Middle frontal gyrus (tissue), 1 donor: Measurements from ENCODE around the gene WASF2.
"Not testable (repeated sequence)": the region's sequence is repeated elsewhere in the genome, so short reads cannot be mapped to it uniquely, and the experiment has no call there.

Experiments
- DNase-seq: peaks from one replicate; pipeline ENCODE4 v3.0.0-alpha.2; 2015; ENCODE audit warnings: low spot score; ENCODE audit errors: extremely low spot score

Gene WASF2

DNA sequence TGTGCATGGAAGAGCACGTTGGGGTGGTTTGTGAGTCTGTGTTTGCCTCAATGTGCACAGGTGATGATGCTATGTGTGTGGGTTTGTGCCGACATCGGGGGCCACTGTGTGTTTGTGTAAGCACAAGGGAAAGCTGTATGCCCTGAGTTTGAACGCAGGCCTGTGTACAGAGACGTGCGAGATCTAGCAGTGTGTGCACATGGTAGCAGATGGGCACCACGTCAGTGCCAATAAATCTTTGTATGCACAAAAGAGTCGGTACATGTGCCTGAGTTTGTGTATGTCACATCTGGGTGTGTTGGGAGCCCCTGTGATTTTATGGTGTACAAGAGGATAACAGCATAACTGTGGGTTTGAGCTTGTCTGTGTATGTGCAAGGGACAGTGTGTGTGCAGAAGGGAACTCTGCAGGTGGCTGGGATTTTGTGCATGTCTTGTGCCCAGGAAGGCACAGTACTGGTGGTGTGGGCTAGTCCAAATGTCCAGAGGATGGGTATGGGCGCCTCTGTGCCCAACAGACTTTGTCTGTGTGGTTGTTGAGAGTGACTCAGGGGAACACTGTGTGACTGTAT lies 32.0 kb upstream of the WASF2 start:
- DNase-seq: no peak

DNA sequence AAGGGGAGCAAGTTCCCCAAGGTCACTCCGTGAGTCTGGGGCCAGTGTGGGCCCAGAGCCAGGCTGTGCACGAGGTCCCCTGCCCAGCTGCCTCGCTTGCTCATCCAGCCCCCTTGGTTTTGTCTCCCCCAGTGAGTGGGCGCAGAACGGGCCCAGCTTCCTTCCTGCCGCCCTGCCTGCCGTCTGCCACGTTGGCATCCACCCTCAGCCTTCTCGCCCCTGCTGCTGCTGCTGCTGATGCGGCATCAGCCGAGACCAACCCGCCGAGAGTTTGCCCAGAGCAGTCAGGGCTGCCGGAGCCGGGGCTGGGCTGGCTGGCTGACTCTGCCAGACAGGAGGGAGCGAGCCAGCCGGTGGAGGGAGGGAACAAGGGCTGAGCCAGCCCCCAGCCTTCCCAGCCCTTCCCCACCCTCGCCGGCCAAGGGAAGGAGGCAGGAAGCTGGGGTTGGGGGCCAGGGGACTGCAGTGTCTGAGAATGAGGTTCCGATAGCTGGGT lies 31.4 kb upstream of the WASF2 start:
- peak; percentile 47 for DNase-seq

DNA sequence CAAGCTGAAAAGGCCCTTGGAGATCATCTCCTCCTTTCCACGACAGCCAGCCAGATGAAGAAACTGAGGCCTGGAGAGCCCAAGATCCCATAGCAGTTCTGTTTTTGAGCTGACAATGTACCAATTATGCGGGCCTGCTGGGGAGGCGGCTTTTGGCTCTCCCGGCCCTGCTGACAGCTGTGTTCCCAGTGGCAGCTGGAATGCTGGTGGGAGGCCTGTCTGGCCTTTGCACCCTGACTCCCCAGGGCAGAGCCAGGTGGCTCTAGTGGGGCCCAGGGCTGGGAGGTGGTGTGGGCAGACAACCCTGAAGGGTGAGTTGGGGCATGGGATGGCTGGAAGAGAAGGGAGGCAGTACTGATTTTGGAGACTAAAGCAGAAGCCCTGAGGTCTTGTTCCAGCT lies 30.7 kb upstream of the WASF2 start:
- DNase-seq: no peak

DNA sequence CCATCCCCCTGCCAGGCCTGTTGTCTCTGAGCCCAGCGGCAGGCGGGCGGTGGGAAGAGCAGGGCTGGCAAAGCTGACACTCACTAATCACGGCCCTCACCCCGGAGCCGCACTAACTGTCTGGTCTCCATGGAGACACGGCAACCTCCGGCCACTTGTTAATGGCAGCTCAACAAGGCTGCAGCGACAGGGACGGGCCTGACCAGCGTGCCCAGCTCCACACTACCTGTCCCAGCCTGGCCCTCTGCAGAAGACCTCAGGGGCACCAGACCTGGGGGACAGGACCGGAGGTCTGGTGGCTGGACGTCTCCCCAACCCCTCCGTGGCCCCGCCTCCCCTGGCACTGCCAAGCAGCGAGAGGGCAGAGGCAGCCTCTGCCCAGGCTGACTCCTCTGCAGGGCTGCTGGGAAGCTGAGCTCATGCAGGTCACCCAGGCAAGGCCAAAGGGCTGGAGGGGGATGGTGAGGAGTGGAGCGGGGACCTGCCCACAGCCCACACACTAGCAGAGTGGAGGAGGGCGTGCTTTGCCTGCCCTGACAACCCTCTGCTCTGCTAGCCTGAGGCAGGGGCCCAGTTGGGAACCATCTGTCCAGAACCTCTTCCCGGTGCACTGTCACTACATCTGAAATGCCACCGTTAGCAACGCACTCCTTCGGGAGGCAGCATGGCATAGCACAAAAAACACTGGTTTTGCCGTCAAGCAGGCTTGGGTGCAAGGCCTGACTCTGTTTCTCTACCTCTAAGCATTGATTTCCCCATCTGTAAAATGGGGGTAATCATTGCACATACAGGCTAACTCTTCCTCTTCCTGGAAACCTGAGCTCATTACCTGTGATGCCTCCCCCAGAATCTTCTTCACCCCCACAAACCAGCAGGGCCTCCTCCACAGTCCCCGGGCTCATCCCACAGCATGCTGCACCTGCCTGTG lies 29.6 kb upstream of the WASF2 start:
- DNase-seq: no peak

DNA sequence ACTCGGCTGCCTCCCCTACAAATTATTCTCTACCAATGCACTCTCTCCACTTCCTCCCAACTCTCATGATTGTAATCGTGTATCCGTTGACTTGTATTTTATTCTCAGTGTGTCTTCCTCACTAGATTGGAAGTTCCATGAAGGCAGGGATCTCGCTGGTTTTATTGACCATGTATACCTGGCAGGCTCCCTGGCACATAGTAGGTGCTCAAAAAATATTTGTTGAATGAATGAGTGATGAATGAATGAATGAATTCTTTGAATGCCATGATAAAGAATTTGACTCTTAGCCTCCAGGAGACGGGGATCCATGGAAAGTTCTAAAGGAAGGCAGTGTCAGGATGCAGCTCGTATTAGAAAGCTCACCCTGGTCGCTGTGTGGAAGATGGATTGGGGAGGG lies 28.8 kb upstream of the WASF2 start:
- no peak for DNase-seq

DNA sequence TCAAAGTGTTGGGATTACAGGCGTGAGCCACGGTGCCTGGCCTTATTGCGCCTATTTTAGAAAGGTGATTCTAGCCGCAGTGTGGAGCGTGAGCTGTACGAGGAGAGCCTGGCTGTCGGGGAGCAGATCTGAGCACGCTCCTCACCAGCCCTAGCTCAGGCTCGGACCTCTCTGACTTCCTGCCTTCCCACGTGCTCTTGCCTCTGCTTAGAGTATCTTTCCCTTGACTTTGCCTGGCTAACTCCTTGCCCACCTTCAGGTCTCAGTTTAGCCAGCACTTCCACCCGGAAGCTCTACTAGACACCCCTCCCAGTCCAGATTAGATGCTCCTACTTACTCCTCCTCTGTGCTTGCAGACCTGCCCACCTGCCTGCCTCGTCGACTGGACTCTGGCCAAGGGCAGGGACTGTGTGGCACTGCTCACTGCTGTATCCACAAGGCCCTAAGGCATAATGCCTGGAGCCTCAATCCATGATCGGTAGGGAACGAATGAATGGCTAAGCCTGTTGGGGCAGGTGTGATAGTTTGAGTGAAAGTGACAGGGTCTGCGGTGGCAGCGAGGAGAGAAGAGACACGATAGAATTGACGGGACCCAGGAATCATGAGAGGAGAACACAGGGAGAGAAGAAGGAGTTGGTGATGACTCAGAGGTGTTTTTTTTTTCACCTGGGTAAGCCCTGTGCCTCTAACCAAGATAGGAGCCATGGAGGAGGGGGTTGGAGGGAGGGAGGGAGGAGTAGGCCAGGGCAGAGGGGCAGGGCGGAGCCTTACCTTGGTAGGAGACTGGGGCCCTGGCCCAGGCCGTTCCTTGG lies 28.1 kb upstream of the WASF2 start:
- DNase-seq: no peak

DNA sequence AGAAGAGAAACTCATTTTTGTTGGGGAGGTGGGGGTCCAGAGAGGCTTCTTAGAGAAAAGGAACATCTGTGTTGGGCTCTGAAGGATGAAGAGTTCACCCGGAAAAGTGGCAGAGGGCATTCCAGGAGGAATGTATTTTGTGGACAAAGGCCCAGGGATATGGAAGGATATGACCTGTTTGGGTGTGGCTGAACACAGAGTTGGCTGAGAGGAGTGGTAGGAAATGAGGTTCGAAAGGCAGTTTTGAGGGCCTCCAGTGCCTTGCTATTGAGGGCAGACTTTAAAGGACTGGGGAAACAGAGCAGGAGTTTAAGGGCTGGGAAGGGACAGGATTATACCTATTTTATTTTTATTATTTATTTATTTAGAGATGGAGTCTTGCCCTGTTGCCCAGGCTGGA lies 27.3 kb upstream of the WASF2 start:
- DNase-seq: no peak

DNA sequence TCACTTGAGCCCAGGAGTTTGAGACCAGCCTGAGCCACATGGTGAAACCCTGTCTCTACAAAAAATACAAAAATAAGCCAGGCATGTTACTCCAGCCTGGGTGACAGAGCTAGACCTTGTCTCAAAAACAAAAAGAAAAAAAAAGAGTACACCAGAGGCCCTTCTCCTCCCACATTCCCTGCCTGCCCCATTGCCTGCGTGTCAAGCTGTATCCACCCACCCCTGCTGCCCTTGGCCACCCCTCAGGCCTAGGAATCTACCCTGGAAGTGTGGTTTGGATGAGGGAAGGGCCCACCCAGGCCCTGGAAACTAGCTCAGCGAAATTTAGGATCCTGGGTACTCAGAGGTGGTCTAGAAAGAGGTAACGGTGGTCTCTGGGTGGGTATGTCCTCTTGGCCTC lies 25.7 kb upstream of the WASF2 start:
- no peak for DNase-seq

DNA sequence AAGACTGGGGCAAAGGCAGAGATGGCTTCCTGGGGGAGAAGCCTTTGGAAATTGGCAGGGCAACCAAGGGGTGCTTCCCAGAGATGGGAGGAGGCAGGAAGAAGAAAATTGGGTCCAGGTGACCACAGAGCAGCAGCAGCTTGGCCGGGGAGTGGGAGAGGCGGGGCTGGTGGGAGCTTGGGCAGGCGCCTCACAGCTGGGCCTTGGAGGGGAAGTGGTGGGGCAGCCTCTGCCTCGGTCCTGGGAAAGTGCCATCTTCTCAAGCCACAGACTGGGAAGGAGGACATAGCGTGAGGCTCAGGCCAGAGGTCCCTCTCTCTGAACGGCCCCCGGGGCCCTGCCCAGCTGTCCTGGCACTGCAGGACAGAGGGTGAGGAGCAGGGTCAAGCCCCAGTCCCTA lies 24.0 kb upstream of the WASF2 start:
- DNase-seq: no peak

DNA sequence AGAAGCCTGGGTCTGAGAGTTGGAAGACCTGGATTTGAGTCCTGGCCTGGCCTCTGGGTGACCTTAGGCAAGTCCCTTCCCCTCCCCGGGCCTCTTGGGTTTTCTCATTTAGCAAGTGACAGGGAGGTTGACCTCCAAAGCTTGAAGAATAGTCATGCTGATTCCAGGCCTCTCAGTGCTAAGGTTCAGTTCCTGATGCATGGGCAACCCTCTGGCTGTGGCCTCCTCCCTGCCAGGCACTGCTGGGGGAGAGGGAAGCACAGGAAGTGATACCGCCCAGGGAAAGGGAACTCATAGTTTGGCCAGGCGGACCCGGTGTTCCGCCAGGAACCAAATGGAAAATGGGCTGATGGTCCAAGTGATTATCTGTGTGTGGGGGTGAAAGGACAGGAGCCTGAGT lies 23.6 kb upstream of the WASF2 start:
- no peak for DNase-seq

DNA sequence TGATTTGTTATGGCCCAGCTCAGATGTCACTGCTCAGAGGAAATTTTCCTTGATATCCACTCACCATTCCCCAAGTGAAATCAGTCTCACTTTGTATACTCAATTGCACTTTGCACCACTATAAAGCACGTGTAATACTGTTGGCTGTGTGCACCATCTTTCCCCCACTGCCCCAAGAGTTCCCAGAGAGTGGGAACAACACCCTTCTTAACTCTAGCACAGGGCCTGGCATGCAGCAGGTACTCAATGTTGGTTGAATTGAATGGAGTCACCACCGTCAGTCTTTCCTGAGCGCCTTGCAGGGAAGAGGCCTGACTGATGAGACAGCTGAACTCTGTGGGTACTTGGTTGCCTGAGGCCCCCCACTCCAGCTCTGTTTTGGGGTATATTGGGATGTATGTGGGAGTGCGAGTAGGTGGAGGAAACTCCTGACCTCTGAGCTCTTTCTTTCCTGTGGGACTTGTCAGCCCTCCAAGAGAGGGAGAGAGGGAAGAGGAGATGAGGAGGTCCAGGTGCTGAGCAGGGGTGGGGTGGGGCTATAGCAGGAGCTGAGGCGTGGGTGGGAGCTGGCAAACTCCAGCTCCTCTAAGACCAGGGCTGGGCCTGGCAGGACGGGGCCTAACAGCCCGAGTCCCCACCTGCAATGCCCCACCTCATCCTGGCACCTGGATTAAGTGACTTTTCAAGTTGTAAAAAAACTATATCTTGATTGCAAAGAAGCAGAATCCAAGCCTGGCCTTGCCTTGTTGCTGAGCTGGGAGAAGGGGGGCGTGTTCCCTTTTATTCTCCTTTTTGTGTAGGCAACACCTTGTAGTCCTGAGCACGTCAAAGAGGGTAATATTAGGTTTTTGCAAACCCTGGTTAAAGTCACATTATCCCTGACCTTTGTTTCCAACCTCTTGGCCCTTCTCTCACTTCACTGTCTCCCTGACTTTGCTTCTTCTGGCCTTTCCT lies 19.4 kb upstream of the WASF2 start:
- no peak for DNase-seq

DNA sequence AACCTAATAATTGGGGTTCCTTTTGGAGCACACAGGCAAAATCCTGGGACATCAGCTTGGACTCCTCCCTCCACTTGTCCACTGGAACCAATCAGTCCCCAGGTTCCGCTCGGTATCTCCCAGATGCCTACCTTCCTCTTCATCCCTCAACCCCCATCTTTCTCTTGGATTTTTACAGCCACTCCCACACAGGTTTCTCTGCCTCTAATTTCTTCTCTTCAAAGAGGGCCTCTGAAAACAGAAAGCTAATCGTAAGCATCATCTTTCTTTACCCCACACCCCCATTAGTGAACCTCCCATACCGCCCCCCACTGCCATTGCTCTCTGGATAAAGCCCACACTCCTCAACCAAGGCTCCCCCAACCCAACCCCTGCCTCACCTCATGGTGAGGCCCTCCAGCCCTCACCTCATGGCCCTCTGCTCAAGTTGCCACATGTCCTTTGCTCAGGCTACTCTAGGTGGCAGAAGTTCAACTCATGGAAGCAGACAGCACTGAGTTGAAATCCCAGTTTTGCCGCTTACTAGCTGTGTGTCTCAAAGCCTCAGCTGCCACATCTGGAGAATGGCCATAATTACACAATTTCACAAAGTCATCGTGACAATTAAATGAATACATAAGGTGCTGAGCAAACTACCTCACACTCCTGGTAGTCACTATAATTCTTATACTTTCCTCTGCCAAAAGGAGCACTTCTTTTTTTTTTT lies 18.1 kb upstream of the WASF2 start:
- DNase-seq: no peak

DNA sequence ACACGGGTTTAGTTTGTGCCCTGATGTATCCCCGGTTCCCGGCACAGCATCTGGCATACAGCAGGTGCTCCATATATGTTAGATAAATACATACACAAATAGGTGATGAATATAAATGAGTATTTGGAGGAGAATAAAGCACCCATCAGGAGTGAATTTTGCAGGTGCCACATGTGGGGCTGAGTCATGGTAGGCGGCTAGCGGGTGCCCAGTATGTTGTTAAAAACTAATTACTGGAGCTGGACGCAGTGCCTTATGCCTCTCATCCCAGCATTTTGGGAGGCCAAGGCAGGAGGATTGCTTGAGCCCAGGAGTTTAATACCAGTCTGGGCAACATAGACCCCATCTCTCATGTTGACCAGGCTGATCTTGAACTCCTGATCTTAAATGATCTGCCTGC lies 16.7 kb upstream of the WASF2 start:
- DNase-seq: no peak

DNA sequence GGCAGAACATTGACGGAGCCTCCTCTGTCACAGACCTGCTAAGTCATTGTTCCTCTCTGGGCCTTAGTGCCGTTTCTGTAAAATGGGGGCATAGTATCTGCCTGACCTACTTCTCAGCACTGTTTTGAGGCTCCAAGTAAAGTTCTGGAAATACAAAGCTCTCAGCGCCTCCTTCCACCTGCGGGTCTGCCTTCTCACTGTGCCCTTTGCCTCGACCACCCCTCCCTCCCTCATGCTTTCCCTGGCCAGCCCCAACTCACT lies 15.4 kb upstream of the WASF2 start:
- no peak for DNase-seq

DNA sequence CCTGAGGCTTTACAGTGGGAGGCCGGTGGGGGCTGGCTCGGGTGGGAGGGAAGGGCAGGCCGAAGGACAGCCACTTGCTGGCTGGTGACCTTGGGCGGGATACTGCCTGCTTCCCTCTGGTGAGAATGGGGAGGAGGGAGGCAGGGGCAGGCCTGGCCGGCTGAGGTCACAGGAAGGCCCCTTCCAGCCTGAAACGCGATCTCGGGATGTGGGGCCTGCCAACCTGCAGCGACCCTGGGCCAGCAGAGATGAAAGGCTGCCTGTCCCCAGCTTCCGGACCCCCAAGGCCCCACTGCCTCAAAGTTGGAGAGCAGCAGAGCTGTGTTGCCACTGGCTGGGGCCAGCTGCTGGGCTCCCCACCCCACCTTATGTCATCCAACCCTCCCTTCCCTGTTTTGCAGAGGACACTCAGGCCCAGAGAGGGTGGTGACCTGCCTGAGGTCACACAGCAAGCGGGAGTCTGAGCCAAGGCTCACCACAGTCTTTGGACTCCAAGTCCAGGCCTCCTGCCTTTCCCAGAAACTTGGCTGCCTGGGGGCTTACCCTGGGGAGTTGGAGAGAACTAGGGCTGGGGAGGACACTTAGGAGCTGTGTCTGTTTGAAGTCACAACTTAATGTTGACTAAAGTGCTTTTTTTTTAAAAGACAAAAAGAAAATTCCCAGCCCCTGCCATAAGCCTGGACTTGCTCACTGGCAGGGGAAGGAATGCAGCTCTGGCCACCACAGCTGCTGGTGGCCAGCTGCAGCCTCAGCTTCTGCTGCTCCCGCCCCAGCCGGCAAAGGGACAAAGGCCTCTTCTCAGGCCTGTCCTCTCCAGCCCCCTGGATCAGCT lies 14.8 kb upstream of the WASF2 start:
- peak; percentile 76 for DNase-seq

DNA sequence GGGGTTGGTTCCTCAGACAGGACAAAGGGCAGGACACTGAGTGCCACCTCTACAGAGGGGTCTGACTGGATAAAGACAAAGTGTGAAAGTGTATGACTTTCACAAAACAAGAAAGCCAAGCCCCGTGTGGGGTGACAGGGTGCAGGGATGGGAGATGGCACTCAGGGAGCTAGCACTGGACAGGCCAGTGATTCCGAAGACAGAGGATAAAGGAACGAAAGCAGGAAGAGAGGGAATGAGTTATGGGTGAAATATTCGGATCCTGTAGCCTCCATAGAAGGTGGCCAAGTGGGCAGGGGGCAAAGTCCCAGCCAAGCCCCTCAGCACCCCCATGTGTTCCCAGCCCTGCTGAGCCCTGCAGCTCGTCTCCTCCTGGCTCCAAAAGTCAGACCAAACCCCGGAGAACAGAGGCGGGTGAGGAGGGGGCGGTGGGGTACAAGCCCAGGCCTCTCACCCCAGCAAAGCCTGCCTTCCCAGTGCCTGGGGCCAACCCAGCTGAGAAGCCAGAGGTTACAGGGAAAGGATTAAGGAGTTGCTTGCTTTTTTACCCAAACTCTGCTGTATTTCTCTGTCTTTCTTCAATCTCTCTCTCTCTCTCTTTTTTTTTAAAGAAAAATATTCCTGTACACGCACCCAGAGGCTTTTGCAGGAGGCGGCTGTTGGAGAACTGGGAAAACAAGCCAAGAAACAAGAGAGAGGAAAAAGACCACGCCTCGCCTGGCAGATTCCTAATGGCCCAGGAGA lies 14.0 kb upstream of the WASF2 start:
- DNase-seq: no peak

DNA sequence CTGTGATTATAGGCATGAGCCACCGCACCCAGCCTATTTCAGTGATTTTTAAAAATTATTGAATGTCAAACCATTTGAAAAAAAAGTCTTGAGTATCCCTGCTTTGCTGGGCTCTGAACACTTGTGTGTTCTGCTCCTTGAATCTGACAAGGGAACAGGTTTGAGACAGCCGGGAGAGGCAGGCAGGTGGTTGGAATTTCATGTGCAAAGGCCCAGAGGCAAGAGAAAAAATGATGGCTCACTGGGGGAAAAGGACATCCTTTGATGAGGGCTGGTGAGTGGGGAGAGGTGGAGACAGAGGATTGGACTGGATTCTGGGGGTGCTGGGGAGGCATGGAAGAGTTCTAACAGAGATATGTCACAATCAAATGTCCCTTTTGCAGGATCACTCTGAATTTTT lies 13.1 kb upstream of the WASF2 start:
- DNase-seq: no peak

DNA sequence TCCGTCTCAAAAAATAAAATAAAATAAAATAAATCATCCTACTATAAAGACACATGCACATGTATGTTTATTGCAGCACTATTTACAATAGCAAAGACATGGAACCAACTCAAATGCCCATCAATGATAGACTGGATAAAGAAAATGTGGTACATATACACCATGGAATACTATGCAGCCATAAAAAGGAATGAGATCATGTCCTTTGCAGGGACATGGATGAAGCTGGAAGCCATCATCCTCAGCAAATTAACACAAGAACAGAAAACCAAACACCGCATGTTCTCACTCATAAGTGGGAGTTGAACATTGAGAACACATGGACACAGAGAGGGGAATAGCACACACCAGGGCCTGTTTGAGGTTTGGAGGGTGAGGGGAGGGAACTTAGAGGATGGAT lies 11.2 kb upstream of the WASF2 start:
- not testable (repeated sequence) for DNase-seq

DNA sequence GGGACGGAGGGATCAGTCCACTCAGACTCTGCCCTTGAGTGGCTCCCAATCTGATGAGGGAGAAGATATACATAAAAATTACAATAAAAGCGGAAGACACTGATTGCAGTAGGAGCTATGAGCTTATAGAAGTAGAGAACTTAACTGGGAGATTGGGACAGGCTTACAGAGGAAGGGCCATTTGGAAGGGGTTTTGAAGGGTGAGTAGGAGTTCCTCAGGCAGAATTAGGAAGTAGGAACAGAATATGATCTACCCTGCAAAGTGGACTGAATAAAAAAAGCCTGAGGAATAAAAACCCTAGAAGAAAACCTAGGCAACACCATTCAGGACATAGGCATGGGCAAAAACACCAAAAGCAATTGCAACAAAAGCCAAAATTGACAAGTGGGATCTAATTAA lies 9.2 kb upstream of the WASF2 start:
- DNase-seq: no peak
